ENCODE results near the gene ZMIZ1.
"Not testable (repeated sequence)": the region's sequence is repeated elsewhere in the genome, so short reads cannot be mapped to it uniquely, and the experiment has no call there.

Gene ZMIZ1

GRCh38 chr10:79275105-79275430 lies 206.3 kb downstream of the ZMIZ1 start:
- no peak overlapping the region for H3K4me3 ChIP-seq (ENCODE audit: insufficient read length, low read depth)
- H3K27me3 ChIP-seq (ENCODE audit: insufficient read depth, insufficient read length) = no peaks in the 10 kb centered on the region
- H3K36me3 ChIP-seq (ENCODE audit: insufficient read depth, insufficient read length, low read length) = peaks cover 62% of the 10 kb centered on the region
- H3K4me1 ChIP-seq (ENCODE audit: insufficient read depth, insufficient read length) = peaks cover 13% of the 10 kb centered on the region
- no peak for DNase-seq (ENCODE audit: low read depth, low spot score)
- TF ChIP-seq SUZ12 (IDR thresholded peaks at IDR 0.05; ENCODE audit: extremely low read depth, insufficient read depth, insufficient read length) = no peak
- TF ChIP-seq ZNF274 (IDR thresholded peaks at IDR 0.05; ENCODE audit: low read depth, low read length) = no peak
- TF ChIP-seq YY1 (IDR thresholded peaks at IDR 0.05; ENCODE audit: insufficient read depth, insufficient read length) = no peak
- no peak overlapping the region for H3K9ac ChIP-seq (ENCODE audit: insufficient read length, low read depth)
- H3K9me3 ChIP-seq (ENCODE audit: insufficient read depth, low read length) = peaks cover 6% of the 10 kb centered on the region; the same call in 1 of the 2 replicates

GRCh38 chr10:79275431-79275851 lies 206.7 kb downstream of the ZMIZ1 start:
- Histone ChIP-seq H3K9me3 (ENCODE audit: insufficient read depth, low read length) (peaks cover 6% of the 10 kb centered on the region; the same call in 1 of the 2 replicates), H3K36me3 (ENCODE audit: insufficient read depth, insufficient read length, low read length) (peaks cover 63% of the 10 kb centered on the region), H3K4me1 (ENCODE audit: insufficient read depth, insufficient read length) (peaks cover 13% of the 10 kb centered on the region), H3K9ac (ENCODE audit: insufficient read length, low read depth) (no peak overlapping the region), H3K27me3 (ENCODE audit: insufficient read depth, insufficient read length) (no peaks in the 10 kb centered on the region), H3K4me3 (ENCODE audit: insufficient read length, low read depth) (no peak overlapping the region)
- no peak for DNase-seq (ENCODE audit: low read depth, low spot score)
- TF ChIP-seq SUZ12 (IDR thresholded peaks at IDR 0.05; ENCODE audit: extremely low read depth, insufficient read depth, insufficient read length) (no peak), ZNF274 (IDR thresholded peaks at IDR 0.05; ENCODE audit: low read depth, low read length) (no peak), YY1 (IDR thresholded peaks at IDR 0.05; ENCODE audit: insufficient read depth, insufficient read length) (no peak)

GRCh38 chr10:79277579-79278269 lies 209.0 kb downstream of the ZMIZ1 start:
- no peaks in the 10 kb centered on the region for H3K27me3 ChIP-seq (ENCODE audit: insufficient read depth, insufficient read length)
- no peak for DNase-seq (ENCODE audit: low read depth, low spot score)
- H3K36me3 ChIP-seq (ENCODE audit: insufficient read depth, insufficient read length, low read length) = peaks cover 66% of the 10 kb centered on the region
- TF ChIP-seq ZNF274 (IDR thresholded peaks at IDR 0.05; ENCODE audit: low read depth, low read length) (no peak), SUZ12 (IDR thresholded peaks at IDR 0.05; ENCODE audit: extremely low read depth, insufficient read depth, insufficient read length) (no peak), YY1 (IDR thresholded peaks at IDR 0.05; ENCODE audit: insufficient read depth, insufficient read length) (no peak)
- no peak overlapping the region for H3K9ac ChIP-seq (ENCODE audit: insufficient read length, low read depth)
- peaks cover 15% of the 10 kb centered on the region for H3K4me1 ChIP-seq (ENCODE audit: insufficient read depth, insufficient read length)
- H3K9me3 ChIP-seq (ENCODE audit: insufficient read depth, low read length) = peaks cover 6% of the 10 kb centered on the region; the same call in 1 of the 2 replicates
- H3K4me3 ChIP-seq (ENCODE audit: insufficient read length, low read depth) = no peak overlapping the region

- not testable (repeated sequence) for DNase-seq (ENCODE audit: low read depth, low spot score); H3K9ac ChIP-seq (ENCODE audit: insufficient read length, low read depth); H3K4me3 ChIP-seq (ENCODE audit: insufficient read length, low read depth); H3K27me3 ChIP-seq (ENCODE audit: insufficient read depth, insufficient read length); H3K9me3 ChIP-seq (ENCODE audit: insufficient read depth, low read length)
- peaks cover 16% of the 10 kb centered on the region for H3K4me1 ChIP-seq (ENCODE audit: insufficient read depth, insufficient read length)
- H3K36me3 ChIP-seq (ENCODE audit: insufficient read depth, insufficient read length, low read length) = peaks cover 72% of the 10 kb centered on the region
These were observed 210.3 kb downstream of the ZMIZ1 start for GRCh38 chr10:79279047-79279446.

GRCh38 chr10:79280956-79281355 lies 212.2 kb downstream of the ZMIZ1 start:
- Histone ChIP-seq H3K36me3 (ENCODE audit: insufficient read depth, insufficient read length, low read length) (peaks cover 79% of the 10 kb centered on the region), H3K4me1 (ENCODE audit: insufficient read depth, insufficient read length) (peaks cover 13% of the 10 kb centered on the region)
- no peak for DNase-seq (ENCODE audit: low read depth, low spot score)

GRCh38 chr10:79282388-79282787 lies 213.6 kb downstream of the ZMIZ1 start:
- DNase-seq (ENCODE audit: low read depth, low spot score) = no peak

More at GRCh38 chr10:79280956-79281355, 212.2 kb downstream of the ZMIZ1 start:
- H3K27me3 ChIP-seq (ENCODE audit: insufficient read depth, insufficient read length) = no peaks in the 10 kb centered on the region
- peaks cover 6% of the 10 kb centered on the region; the same call in 1 of the 2 replicates for H3K9me3 ChIP-seq (ENCODE audit: insufficient read depth, low read length)
- no peak overlapping the region for H3K4me3 ChIP-seq (ENCODE audit: insufficient read length, low read depth)
- TF ChIP-seq SUZ12 (IDR thresholded peaks at IDR 0.05; ENCODE audit: extremely low read depth, insufficient read depth, insufficient read length) (no peak), ZNF274 (IDR thresholded peaks at IDR 0.05; ENCODE audit: low read depth, low read length) (no peak), YY1 (IDR thresholded peaks at IDR 0.05; ENCODE audit: insufficient read depth, insufficient read length) (no peak)
- H3K9ac ChIP-seq (ENCODE audit: insufficient read length, low read depth) = no peak overlapping the region

GRCh38 chr10:79283616-79284015 lies 214.8 kb downstream of the ZMIZ1 start:
- TF ChIP-seq SUZ12 (IDR thresholded peaks at IDR 0.05; ENCODE audit: extremely low read depth, insufficient read depth, insufficient read length) (no peak), ZNF274 (IDR thresholded peaks at IDR 0.05; ENCODE audit: low read depth, low read length) (no peak), YY1 (IDR thresholded peaks at IDR 0.05; ENCODE audit: insufficient read depth, insufficient read length) (no peak)
- Histone ChIP-seq H3K9me3 (ENCODE audit: insufficient read depth, low read length) (no peaks in the 10 kb centered on the region), H3K36me3 (ENCODE audit: insufficient read depth, insufficient read length, low read length) (peaks cover 73% of the 10 kb centered on the region), H3K4me1 (ENCODE audit: insufficient read depth, insufficient read length) (peaks cover 13% of the 10 kb centered on the region), H3K4me3 (ENCODE audit: insufficient read length, low read depth) (no peak overlapping the region), H3K9ac (ENCODE audit: insufficient read length, low read depth) (no peak overlapping the region), H3K27me3 (ENCODE audit: insufficient read depth, insufficient read length) (no peaks in the 10 kb centered on the region)
- DNase-seq (ENCODE audit: low read depth, low spot score) = no peak

More at GRCh38 chr10:79282388-79282787, 213.6 kb downstream of the ZMIZ1 start:
- H3K9ac ChIP-seq (ENCODE audit: insufficient read length, low read depth) = no peak overlapping the region
- no peaks in the 10 kb centered on the region for H3K27me3 ChIP-seq (ENCODE audit: insufficient read depth, insufficient read length)
- H3K4me1 ChIP-seq (ENCODE audit: insufficient read depth, insufficient read length) = peaks cover 16% of the 10 kb centered on the region
- peaks cover 6% of the 10 kb centered on the region; the same call in 1 of the 2 replicates for H3K9me3 ChIP-seq (ENCODE audit: insufficient read depth, low read length)
- peaks cover 77% of the 10 kb centered on the region for H3K36me3 ChIP-seq (ENCODE audit: insufficient read depth, insufficient read length, low read length)
- no peak overlapping the region for H3K4me3 ChIP-seq (ENCODE audit: insufficient read length, low read depth)
- TF ChIP-seq YY1 (IDR thresholded peaks at IDR 0.05; ENCODE audit: insufficient read depth, insufficient read length) (no peak), ZNF274 (IDR thresholded peaks at IDR 0.05; ENCODE audit: low read depth, low read length) (no peak), SUZ12 (IDR thresholded peaks at IDR 0.05; ENCODE audit: extremely low read depth, insufficient read depth, insufficient read length) (no peak)

All from NT2/D1 (cell line).